Activated B cell treated with CpG ODN at 0.5 μM for 24 hours (primary cell): ENCODE data around the gene ALDH2. TPM values are rescaled to one million over a fixed set of nuclear protein-coding genes. Genes with fewer than 3 reads are reported as not detected.
"Not testable (repeated sequence)": the region's sequence is repeated elsewhere in the genome, so short reads cannot be mapped to it uniquely, and the experiment has no call there.

ENCODE experiments used
- ATAC-seq: fragments of 200-7000 bp; cut with Tn5 transposase; one replicate; pipeline ENCODE4 v1.10.0; 2021; ENCODE audit warnings: low read depth, mild to moderate bottlenecking, moderate library complexity
- CTCF ChIA-PET: fragments of 350-600 bp; sonication (Branson Sonifier 250); formaldehyde crosslinking; loops from one replicate; lab custom pipeline; 2021; ENCODE audit warnings: antibody characterized with exemption; lab: Charles Lee
- POLR2A ChIA-PET: fragments of 350-600 bp; sonication (Branson Sonifier 250); formaldehyde crosslinking; loops from one replicate; lab custom pipeline; 2021; ENCODE audit warnings: antibody characterized with exemption; lab: Charles Lee
- DNase-seq: peaks from one replicate; pipeline ENCODE4 v3.0.0; 2022
- H3K27ac Mint-ChIP-seq: one replicate; pipeline ENCODE4 v1.8.0; 2020; ENCODE audit warnings: mixed read lengths
- H3K27me3 Mint-ChIP-seq: one replicate; pipeline ENCODE4 v1.8.0; 2021; ENCODE audit warnings: mixed read lengths
- H3K36me3 Mint-ChIP-seq: one replicate; pipeline ENCODE4 v1.8.0; 2021; ENCODE audit warnings: low read depth, mixed read lengths
- H3K4me1 Mint-ChIP-seq: one replicate; pipeline ENCODE4 v1.8.0; 2021; ENCODE audit warnings: mixed read lengths
- H3K4me3 Mint-ChIP-seq: one replicate; pipeline ENCODE4 v1.8.0; 2020; ENCODE audit warnings: mild to moderate bottlenecking, mixed read lengths
- H3K9me3 Mint-ChIP-seq: one replicate; pipeline ENCODE4 v1.8.0; 2020; ENCODE audit warnings: mixed read lengths
- intact Hi-C: fragments of 100-400 bp; cut with micrococcal nuclease; formaldehyde crosslinking; loops from one replicate; pipeline ENCODE4 v1.15.1; 2024
- total RNA-seq: library from RNA; stranded (reverse); gene quantifications from 2 replicates; pipeline ENCODE4 v1.2.3, GENCODE V29; 2022
- TF ChIP-seq, protein P1 (sequence below): fragments of 200-600 bp; IDR thresholded peaks from one replicate; pipeline ENCODE4 v1.8.0; 2022; ENCODE audit warnings: antibody characterized with exemption, mild to moderate bottlenecking

Gene ALDH2
- total RNA-seq, 1 donor from 2014 or later: 36.0 TPM

DNA sequence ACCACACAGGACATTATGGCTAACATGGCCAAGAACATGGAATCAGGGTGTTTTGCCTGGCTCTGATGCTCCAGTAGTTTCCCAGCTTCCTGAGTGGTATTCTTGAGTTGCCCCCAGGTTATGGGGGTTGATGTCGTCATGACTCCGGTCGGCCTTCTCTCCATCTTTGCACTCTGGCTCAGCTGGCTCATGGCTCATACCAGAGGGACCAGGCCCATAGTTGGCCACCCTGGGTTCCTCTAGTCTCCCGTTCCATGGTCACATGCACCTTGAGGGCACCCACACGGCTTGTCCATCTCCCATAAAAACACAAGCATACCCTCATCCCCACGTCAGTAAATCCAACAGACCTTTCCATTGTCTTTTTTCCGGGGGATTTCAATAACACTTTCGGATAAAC lies 51.6 kb downstream of the ALDH2 start:
- DNase-seq (no peak), ATAC-seq (no peak)
- H3K4me3 Mint-ChIP-seq: no peak overlapping the region
- POLR2A ChIA-PET: no interaction called here
- TF ChIP-seq, protein P1, sequence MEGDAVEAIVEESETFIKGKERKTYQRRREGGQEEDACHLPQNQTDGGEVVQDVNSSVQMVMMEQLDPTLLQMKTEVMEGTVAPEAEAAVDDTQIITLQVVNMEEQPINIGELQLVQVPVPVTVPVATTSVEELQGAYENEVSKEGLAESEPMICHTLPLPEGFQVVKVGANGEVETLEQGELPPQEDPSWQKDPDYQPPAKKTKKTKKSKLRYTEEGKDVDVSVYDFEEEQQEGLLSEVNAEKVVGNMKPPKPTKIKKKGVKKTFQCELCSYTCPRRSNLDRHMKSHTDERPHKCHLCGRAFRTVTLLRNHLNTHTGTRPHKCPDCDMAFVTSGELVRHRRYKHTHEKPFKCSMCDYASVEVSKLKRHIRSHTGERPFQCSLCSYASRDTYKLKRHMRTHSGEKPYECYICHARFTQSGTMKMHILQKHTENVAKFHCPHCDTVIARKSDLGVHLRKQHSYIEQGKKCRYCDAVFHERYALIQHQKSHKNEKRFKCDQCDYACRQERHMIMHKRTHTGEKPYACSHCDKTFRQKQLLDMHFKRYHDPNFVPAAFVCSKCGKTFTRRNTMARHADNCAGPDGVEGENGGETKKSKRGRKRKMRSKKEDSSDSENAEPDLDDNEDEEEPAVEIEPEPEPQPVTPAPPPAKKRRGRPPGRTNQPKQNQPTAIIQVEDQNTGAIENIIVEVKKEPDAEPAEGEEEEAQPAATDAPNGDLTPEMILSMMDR: no peak
- peaks cover under 1% of the 10 kb centered on the region for H3K4me1 Mint-ChIP-seq
- CTCF ChIA-PET: no interaction called here
- no peaks in the 10 kb centered on the region for H3K36me3 Mint-ChIP-seq
- peaks cover 15% of the 10 kb centered on the region for H3K27me3 Mint-ChIP-seq
- H3K27ac Mint-ChIP-seq: no peak overlapping the region
- H3K9me3 Mint-ChIP-seq: peaks cover 2% of the 10 kb centered on the region
- intact Hi-C loops: no loop called here

DNA sequence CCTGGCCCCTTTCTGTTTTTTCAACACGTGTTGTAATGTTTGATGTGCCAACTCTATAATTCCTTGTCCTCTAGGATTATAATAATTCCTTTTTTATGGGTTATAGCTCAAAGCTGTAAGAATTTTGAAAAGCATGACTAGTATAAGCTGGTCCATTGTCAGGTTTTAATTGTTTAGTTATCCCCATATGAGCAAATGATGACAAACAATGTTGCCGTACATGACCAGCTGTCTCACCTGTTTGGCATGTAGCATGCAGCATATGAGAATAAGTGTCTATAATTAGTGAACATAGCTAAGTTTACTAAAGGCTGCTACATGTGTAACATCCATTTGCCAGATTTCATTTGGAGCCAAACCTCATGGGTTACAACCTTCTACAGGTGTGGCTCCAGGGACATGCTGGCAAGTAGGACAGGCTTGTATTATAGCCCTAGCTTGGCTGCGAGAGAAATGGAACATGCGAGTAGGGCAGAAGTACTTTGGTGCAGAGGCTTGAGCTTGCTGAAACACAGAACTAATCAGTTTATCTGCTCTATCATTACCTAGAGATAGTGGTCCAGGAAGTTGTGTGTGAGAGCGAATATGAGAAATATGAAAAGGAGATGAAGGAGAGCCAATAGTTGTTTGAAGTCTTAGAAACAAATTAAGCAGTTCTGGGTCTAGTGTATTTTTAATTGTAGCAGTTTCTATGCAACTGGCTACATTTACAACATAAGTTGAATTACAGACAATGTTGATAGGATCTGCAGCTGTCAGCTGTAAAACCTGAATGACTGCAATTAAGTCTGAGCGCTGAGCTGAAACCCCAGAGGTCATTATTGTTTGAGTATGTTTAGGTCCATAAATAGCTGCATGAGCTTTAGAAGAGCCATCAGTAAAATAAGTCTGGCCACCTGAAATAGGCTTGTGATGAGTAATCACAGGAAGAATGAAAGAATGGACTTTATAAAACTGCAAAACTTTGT lies 52.7 kb downstream of the ALDH2 start:
- Mint-ChIP-seq H3K9me3 (peaks cover 2% of the 10 kb centered on the region), H3K36me3 (no peaks in the 10 kb centered on the region), H3K27me3 (peaks cover 18% of the 10 kb centered on the region), H3K27ac (no peak overlapping the region), H3K4me1 (no peaks in the 10 kb centered on the region), H3K4me3 (no peak overlapping the region)
- POLR2A ChIA-PET: no interaction called here
- intact Hi-C loops: no loop called here
- TF ChIP-seq, protein P1: no peak
- DNase-seq: no peak
- ATAC-seq: no peak
- CTCF ChIA-PET: no interaction called here

DNA sequence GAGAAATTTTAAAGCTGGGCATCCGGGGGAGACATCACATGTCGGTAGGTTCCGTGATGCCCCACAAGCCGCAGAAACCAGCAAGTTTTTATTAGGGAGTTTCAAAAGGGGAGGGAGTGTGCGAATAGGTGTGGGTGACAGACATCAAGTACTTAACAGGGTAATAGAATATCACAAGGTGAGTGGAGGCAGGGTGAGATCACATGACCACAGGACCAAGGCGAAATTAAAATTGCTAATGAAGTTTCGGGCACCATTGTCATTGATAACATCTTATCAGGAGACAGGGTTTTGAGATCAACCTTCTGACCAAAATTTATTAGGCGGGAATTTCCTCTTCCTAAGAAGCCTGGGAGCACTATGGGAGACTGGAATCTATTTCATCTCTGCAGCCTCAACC lies 54.1 kb downstream of the ALDH2 start:
- H3K36me3 Mint-ChIP-seq, DNase-seq, CTCF ChIA-PET, H3K4me1 Mint-ChIP-seq, H3K27ac Mint-ChIP-seq, H3K4me3 Mint-ChIP-seq, intact Hi-C loops, POLR2A ChIA-PET, H3K9me3 Mint-ChIP-seq, ATAC-seq: not testable (repeated sequence)
- H3K27me3 Mint-ChIP-seq: peaks cover 18% of the 10 kb centered on the region

GRCh38 chr12:111822886-111823285 lies 56.2 kb downstream of the ALDH2 start:
- H3K27me3 Mint-ChIP-seq: peaks cover 20% of the 10 kb centered on the region
- DNase-seq (no peak), ATAC-seq (no peak)
- no peak overlapping the region for H3K4me3 Mint-ChIP-seq
- ChIA-PET POLR2A (no interaction called here), CTCF (interaction anchor here (1.4 kb wide), 1 partner anchor 10 kb away, joined by 3 read pairs; no protein-coding TSS in a partner anchor)
- H3K4me1 Mint-ChIP-seq: no peaks in the 10 kb centered on the region
- intact Hi-C loops: loop anchor here (1.0 kb wide), 1 partner anchor 16 kb away; no protein-coding TSS in a partner anchor
- no peaks in the 10 kb centered on the region for H3K36me3 Mint-ChIP-seq
- H3K27ac Mint-ChIP-seq: no peak overlapping the region
- TF ChIP-seq, protein P1: no peak
- peaks cover 2% of the 10 kb centered on the region for H3K9me3 Mint-ChIP-seq

GRCh38 chr12:111823891-111824290 lies 57.2 kb downstream of the ALDH2 start:
- no peaks in the 10 kb centered on the region for H3K36me3 Mint-ChIP-seq

GRCh38 chr12:111824312-111824711 lies 57.6 kb downstream of the ALDH2 start:
- CTCF ChIA-PET, ATAC-seq, intact Hi-C loops, H3K4me1 Mint-ChIP-seq, POLR2A ChIA-PET, DNase-seq, H3K27ac Mint-ChIP-seq, H3K9me3 Mint-ChIP-seq, H3K4me3 Mint-ChIP-seq, H3K36me3 Mint-ChIP-seq: not testable (repeated sequence)
- H3K27me3 Mint-ChIP-seq: peaks cover 19% of the 10 kb centered on the region

More at GRCh38 chr12:111823891-111824290, 57.2 kb downstream of the ALDH2 start:
- DNase-seq (no peak), ATAC-seq (no peak)
- ChIA-PET CTCF (interaction anchor here (1.4 kb wide), 1 partner anchor 11 kb away, joined by 3 read pairs; no protein-coding TSS in a partner anchor), POLR2A (no interaction called here)
- TF ChIP-seq, protein P1: no peak
- H3K9me3 Mint-ChIP-seq: peaks cover 2% of the 10 kb centered on the region
- peaks cover 20% of the 10 kb centered on the region for H3K27me3 Mint-ChIP-seq
- intact Hi-C loops: no loop called here
- H3K4me1 Mint-ChIP-seq: no peaks in the 10 kb centered on the region
- no peak overlapping the region for H3K27ac Mint-ChIP-seq
- H3K4me3 Mint-ChIP-seq: no peak overlapping the region
